HPDE6-E6E7 (cell line): ENCODE results near the gene FAM216A.
"Not testable (repeated sequence)": the region's sequence is repeated elsewhere in the genome, so short reads cannot be mapped to it uniquely, and the experiment has no call there.

Experiments used
- DNase-seq: peaks from one replicate; pipeline ENCODE4 v3.0.0; 2011; ENCODE audit warnings: missing footprints; ENCODE audit errors: extremely low spot score

The FAM216A gene

GRCh38 chr12:110498984-110499706, 30.5 kb downstream of the FAM216A start:
- DNase-seq: peak; percentile 38

- DNase-seq: peak; percentile 61
These were observed 32.7 kb downstream of the FAM216A start for GRCh38 chr12:110501399-110501751.

GRCh38 chr12:110501752-110502738, 33.4 kb downstream of the FAM216A start, which contains the start of the genes RAD9B and VPS29:
Gene RAD9B (plus strand): TSS chr12:110502331. CDS start chr12:110502338, 7 bp downstream.
Gene VPS29 (minus strand): TSS chr12:110502111. CDS start chr12:110502051, 60 bp downstream.
- DNase-seq: peak; percentile 92

GRCh38 chr12:110503432-110503831, 34.8 kb downstream of the FAM216A start:
- no peak for DNase-seq

GRCh38 chr12:110505332-110505731, 36.7 kb downstream of the FAM216A start:
- no peak for DNase-seq

- DNase-seq: no peak
These were observed 39.5 kb downstream of the FAM216A start for GRCh38 chr12:110508071-110508586.

GRCh38 chr12:110513842-110514241, 45.2 kb downstream of the FAM216A start:
- DNase-seq: no peak

GRCh38 chr12:110514363-110514762, 45.7 kb downstream of the FAM216A start:
- DNase-seq: no peak

- no peak for DNase-seq
These were observed 48.4 kb downstream of the FAM216A start for GRCh38 chr12:110516995-110517394.

- DNase-seq: not testable (repeated sequence)
These were observed 49.4 kb downstream of the FAM216A start for GRCh38 chr12:110518014-110518413.

- DNase-seq: not testable (repeated sequence)
These were observed 52.4 kb downstream of the FAM216A start for GRCh38 chr12:110520876-110521712.

GRCh38 chr12:110528277-110528839, 59.7 kb downstream of the FAM216A start:
- DNase-seq: no peak

GRCh38 chr12:110530511-110530910, 61.9 kb downstream of the FAM216A start:
- DNase-seq: no peak

- no peak for DNase-seq
These were observed 63.2 kb downstream of the FAM216A start for GRCh38 chr12:110531741-110532333.

- no peak for DNase-seq
These were observed 64.0 kb downstream of the FAM216A start for GRCh38 chr12:110532644-110533043.

GRCh38 chr12:110533607-110534006, 65.0 kb downstream of the FAM216A start:
- no peak for DNase-seq

GRCh38 chr12:110534811-110535210, 66.2 kb downstream of the FAM216A start:
- no peak for DNase-seq

GRCh38 chr12:110536834-110537604, 68.4 kb downstream of the FAM216A start:
- no peak for DNase-seq

GRCh38 chr12:110537605-110538409, 69.2 kb downstream of the FAM216A start:
- no peak for DNase-seq
